HG03159 (cell line): Measurements from ENCODE around the gene SULT1C2.
"Not testable (repeated sequence)": the region's sequence is repeated elsewhere in the genome, so short reads cannot be mapped to it uniquely, and the experiment has no call there.

ENCODE experiments used
- ATAC-seq: cut with Tn5 transposase; IDR thresholded peaks from one replicate; pipeline ENCODE4 v1.9.1; 2021; ENCODE audit warnings: mild to moderate bottlenecking, moderate library complexity; ENCODE audit not compliant: unreplicated experiment

Gene SULT1C2

DNA sequence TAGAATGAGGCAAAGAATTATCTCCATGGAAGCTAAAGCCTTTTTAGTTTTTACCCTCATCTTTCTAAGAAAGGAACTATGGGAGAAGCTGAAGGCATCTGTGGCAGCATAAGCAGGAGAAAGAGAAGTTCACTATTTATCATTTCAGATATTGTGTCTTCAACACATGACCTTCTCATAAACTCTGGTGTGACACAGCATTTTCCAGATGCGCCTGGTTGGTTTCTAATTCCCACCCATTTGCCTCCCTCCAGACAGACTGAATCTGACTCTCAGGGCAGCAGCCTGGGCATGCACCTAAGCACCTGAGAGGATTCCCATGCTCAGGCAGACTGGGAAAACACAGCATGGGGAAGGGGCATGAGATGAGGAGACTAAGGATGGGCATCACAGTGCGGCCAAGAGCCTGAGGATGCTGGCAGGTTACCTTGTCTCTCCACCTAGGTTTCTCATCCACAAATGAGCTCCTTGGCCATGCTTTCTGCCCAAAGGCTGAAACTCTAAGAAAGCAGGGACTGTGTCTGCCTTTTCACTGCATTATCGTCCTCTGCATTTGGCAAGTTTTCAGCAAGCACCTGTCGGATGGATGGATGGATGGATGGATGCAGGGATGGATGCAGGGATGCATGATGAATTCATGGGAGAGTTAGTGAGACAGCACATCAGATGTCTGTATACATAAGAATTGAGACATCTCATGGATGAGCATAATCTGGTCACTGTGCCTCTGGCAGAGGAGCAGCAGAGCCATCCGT, 60.3 kb downstream of the SULT1C2 start:
- ATAC-seq: no peak

GRCh38 chr2:108349571-108349928, 60.9 kb downstream of the SULT1C2 start:
- no peak for ATAC-seq

DNA sequence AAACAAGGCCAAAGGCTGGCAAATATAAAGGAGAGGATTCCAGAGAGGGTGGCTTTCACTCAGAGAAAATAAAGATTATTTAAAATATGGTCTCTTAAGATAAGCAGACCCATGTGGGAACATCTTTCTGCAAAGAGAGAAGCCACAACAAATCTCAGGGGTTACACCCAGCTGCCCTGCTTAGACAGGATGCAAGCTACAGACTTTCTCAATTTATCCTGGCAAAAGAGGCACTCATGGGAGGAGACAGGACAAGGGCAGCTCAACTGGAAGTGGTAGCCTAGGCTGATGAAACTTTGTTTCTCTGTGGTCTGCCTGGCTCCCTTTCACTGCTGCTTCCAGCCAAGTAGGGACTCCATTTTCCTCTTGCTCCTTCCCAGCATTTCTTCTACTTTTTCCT, 63.2 kb downstream of the SULT1C2 start:
- no peak for ATAC-seq

GRCh38 chr2:108354136-108354535, 65.4 kb downstream of the SULT1C2 start:
- ATAC-seq: no peak

- ATAC-seq: no peak
Measured at GRCh38 chr2:108355906-108356734, 67.4 kb downstream of the SULT1C2 start.

GRCh38 chr2:108359336-108359735, 70.6 kb downstream of the SULT1C2 start:
- not testable (repeated sequence) for ATAC-seq
